Duodenal mucosa (tissue), 2 donors: Measurements from ENCODE around the gene PTPN2.

Source experiments
- H3K27ac ChIP-seq: one replicate; pipeline ENCODE4 v1.7.0; 2013; ENCODE audit warnings: low read depth, low read length
- H3K27me3 ChIP-seq, 2 donors: one replicate each; pipeline ENCODE4 v1.7.0; 2013; ENCODE audit warnings: low read length in 2 of 2, control low read depth in 1 of 2; ENCODE audit not compliant: insufficient read depth in 2 of 2, control insufficient read depth in 1 of 2
- H3K36me3 ChIP-seq, 2 donors: one replicate each; pipeline ENCODE4 v1.7.0; 2013; ENCODE audit warnings: low read length in 2 of 2, control low read depth in 1 of 2; ENCODE audit not compliant: insufficient read depth in 2 of 2, control insufficient read depth in 1 of 2
- H3K4me1 ChIP-seq, 2 donors: one replicate each; pipeline ENCODE4 v1.7.0; 2013; ENCODE audit warnings: low read length in 2 of 2, control low read depth in 1 of 2; ENCODE audit not compliant: insufficient read depth in 2 of 2, control insufficient read depth in 1 of 2
- H3K4me3 ChIP-seq, 2 donors: one replicate each; pipeline ENCODE4 v1.7.0; 2013; ENCODE audit warnings: low read length in 2 of 2, low read depth in 1 of 2
- H3K9ac ChIP-seq, 2 donors: one replicate each; pipeline ENCODE4 v1.7.0; 2013; ENCODE audit warnings: low read length in 2 of 2, low read depth in 1 of 2
- H3K9me3 ChIP-seq, 2 donors: one replicate each; pipeline ENCODE4 v1.7.0; 2013; ENCODE audit warnings: low read length in 2 of 2, control low read depth in 1 of 2; ENCODE audit not compliant: control insufficient read depth in 1 of 2

PTPN2 gene

DNA sequence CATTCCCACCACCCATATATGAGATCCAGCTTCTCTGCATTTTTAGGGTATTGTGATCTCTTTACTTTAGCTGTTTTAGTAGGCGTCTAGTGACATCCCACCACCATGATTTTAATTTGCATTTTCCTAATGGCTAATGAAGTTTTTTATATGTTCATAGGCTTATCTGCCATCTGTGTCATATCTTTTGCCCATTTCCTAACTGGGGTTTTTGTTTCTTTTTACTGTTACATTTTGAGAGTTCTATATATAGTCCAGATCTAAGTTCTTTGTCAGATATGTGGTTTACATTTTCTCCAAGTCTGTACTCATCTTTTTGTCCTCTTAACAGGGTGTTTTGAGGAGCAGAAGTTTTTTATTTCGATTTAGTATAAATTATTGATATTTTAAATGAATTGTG is 39.6 kb downstream of the PTPN2 start:
- H3K27ac ChIP-seq = no peak overlapping the region
- H3K9ac ChIP-seq = no peak overlapping the region
- H3K27me3 ChIP-seq = no peaks in the 10 kb centered on the region
- H3K4me3 ChIP-seq = no peak overlapping the region
- peaks cover 16 to 17% of the 10 kb centered on the region in 2 donors for H3K4me1 ChIP-seq
- H3K9me3 ChIP-seq = no peaks in the 10 kb centered on the region
- no peaks in the 10 kb centered on the region for H3K36me3 ChIP-seq

DNA sequence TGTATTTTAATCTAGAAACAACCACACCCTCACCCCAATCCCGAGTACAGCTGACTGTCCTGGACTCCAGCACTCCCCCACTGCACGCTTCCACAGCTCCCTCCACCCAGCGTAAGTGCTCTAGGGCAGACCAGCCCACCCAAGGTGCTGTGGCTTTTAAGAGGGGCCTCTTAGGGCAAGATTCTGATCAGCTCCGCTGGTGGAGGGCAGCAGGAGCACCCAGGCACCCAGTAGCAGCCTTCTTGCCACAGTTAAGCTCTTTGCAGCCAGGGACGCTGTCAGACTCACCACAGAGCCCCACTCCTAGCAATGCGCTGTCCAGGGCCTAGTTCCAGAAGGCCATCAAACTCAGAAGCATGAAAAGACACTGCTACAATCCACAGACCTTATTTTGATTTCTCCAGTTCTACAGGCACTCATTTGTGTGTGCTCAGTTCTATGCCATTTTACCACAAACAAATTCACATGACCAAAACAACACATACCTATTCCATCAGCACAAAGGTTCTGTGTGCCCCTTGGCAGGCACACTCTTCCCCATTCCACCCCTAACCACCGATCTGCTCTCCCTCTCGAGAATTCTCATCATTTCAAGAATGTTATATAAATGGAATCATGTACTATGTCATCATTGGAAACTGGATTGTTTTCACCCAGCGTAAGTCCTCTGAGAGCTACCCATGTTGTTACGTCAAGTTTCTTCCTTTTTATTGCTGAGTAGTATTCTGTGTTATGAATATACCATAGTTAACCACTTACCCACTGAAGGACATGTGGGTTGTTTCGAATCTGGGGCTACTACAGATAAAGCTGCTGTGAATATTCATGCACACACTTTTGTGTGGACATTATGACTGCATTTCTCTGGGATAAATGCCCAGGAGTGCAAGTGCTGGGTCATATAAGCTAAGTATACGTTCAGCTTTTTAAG is 40.4 kb downstream of the PTPN2 start:
- H3K9ac ChIP-seq = no peak overlapping the region
- H3K27ac ChIP-seq = no peak overlapping the region
- no peak overlapping the region for H3K4me3 ChIP-seq
- H3K4me1 ChIP-seq = peaks cover 21 to 22% of the 10 kb centered on the region in 2 donors
- no peaks in the 10 kb centered on the region for H3K36me3 ChIP-seq
- H3K27me3 ChIP-seq = no peaks in the 10 kb centered on the region
- H3K9me3 ChIP-seq = no peaks in the 10 kb centered on the region

DNA sequence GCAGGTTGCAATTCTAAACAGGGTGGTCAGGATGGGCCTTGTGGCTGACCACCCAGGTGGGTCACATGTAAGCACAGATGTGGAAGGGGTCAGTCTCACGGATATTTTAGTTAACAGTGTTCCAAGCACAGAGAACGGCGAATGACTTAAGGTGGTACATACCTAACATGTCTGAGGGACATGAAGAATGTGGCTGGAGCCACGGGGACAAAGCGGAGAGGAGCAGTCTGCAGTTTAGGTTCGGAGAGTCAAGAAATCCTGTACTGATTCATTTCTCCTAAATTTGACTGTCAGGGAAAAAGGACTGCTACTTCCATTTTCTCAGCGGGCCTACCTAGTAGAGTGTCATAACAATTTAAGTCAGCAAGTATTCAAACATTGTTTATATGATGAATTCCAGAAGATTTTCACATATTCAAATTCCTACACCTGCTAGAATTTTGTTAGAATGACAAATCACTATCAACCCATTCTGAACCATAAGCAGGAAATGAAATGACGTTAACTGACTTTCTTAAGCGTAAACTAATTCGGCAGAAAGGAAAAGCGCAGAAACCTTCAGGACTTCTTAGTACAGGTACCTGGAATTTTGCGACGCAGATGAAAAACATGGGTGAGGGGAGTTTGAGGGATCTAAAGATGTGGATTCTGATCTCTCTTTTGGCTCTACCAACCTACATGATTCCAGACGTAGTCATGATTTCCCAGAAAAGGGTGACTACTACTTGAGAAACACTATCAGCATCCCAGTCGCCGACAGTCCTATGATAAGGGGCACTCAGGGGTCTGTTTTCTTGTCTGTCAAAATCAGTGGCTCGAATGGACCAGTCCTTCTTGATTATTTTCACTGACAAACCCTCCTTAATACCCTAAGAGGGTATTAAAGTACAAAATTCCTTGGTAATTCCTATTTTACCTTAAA is 41.3 kb downstream of the PTPN2 start:
- H3K27ac ChIP-seq = no peak overlapping the region
- H3K4me3 ChIP-seq = no peak overlapping the region
- H3K4me1 ChIP-seq = peaks cover 29 to 31% of the 10 kb centered on the region in 2 donors
- H3K27me3 ChIP-seq = no peaks in the 10 kb centered on the region
- H3K9me3 ChIP-seq = no peaks in the 10 kb centered on the region
- H3K9ac ChIP-seq = no peak overlapping the region
- H3K36me3 ChIP-seq = no peaks in the 10 kb centered on the region

DNA sequence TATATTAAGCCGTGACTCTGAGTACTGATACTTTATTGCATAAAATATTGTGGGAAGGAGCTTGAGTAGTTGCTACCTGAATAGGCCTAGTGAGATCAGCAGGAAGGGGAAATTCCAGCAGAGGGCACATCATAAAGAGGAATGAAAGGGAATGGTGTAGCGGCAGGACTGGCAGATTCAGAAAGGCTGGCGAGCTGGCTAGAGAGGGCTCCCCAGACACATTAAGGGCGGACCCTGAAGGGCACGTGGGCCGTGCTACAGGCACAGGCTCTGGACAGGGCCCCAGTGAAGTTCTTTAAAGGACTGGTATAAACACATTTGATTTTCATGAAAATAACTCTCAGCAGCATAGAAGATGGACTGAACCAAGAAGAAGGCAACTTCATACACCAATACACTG is 43.0 kb downstream of the PTPN2 start:
- no peak overlapping the region for H3K27ac ChIP-seq
- H3K4me3 ChIP-seq = no peak overlapping the region
- H3K4me1 ChIP-seq = peaks cover 33 to 40% of the 10 kb centered on the region in 2 donors

GRCh38 chr18:12840382-12840781 is 43.7 kb downstream of the PTPN2 start:
- peaks cover 33 to 40% of the 10 kb centered on the region in 2 donors for H3K4me1 ChIP-seq
- no peaks in the 10 kb centered on the region for H3K9me3 ChIP-seq
- peaks cover 0 to 4% of the 10 kb centered on the region in 2 donors for H3K36me3 ChIP-seq
- H3K27ac ChIP-seq = no peak overlapping the region
- no peaks in the 10 kb centered on the region for H3K27me3 ChIP-seq
- no peak overlapping the region for H3K9ac ChIP-seq
- H3K4me3 ChIP-seq = no peak overlapping the region

More for the DNA sequence above, 43.0 kb downstream of the PTPN2 start:
- H3K9me3 ChIP-seq = no peaks in the 10 kb centered on the region
- peaks cover 0 to 3% of the 10 kb centered on the region in 2 donors for H3K36me3 ChIP-seq
- no peaks in the 10 kb centered on the region for H3K27me3 ChIP-seq
- H3K9ac ChIP-seq = no peak overlapping the region

GRCh38 chr18:12839526-12840196 is 44.4 kb downstream of the PTPN2 start:
- H3K9ac ChIP-seq = peak overlapping the region in 1 of 2 donors; percentile 40
- H3K4me1 ChIP-seq = peaks cover 33 to 40% of the 10 kb centered on the region in 2 donors
- no peaks in the 10 kb centered on the region for H3K9me3 ChIP-seq
- H3K27me3 ChIP-seq = no peaks in the 10 kb centered on the region
- H3K4me3 ChIP-seq = peak overlapping the region in 1 of 2 donors; percentile 31
- peak overlapping the region; percentile 57 for H3K27ac ChIP-seq
- peaks cover 0 to 4% of the 10 kb centered on the region in 2 donors for H3K36me3 ChIP-seq

- peaks cover 0 to 4% of the 10 kb centered on the region in 2 donors for H3K36me3 ChIP-seq
- H3K27me3 ChIP-seq = no peaks in the 10 kb centered on the region
- H3K27ac ChIP-seq = peak overlapping the region; percentile 57
- peak overlapping the region; percentile 15 to 40 for H3K9ac ChIP-seq
- peak overlapping the region; percentile 4 to 31 for H3K4me3 ChIP-seq
- H3K4me1 ChIP-seq = peaks cover 30 to 40% of the 10 kb centered on the region in 2 donors
- no peaks in the 10 kb centered on the region for H3K9me3 ChIP-seq
These were observed 44.9 kb downstream of the PTPN2 start for GRCh38 chr18:12839057-12839525.

- peaks cover 29 to 40% of the 10 kb centered on the region in 2 donors for H3K4me1 ChIP-seq
- peak overlapping the region; percentile 64 to 65 for H3K9ac ChIP-seq
- no peaks in the 10 kb centered on the region for H3K27me3 ChIP-seq
- H3K9me3 ChIP-seq = no peaks in the 10 kb centered on the region
- H3K27ac ChIP-seq = peak overlapping the region; percentile 53
- H3K36me3 ChIP-seq = peaks cover 0 to 12% of the 10 kb centered on the region in 2 donors
- H3K4me3 ChIP-seq = peak overlapping the region; percentile 55 to 56
These were observed 45.8 kb downstream of the PTPN2 start for GRCh38 chr18:12838178-12838634.

GRCh38 chr18:12837747-12838146 is 46.3 kb downstream of the PTPN2 start:
- Histone ChIP-seq H3K4me3 (peak overlapping the region; percentile 55 to 56), H3K9ac (peak overlapping the region; percentile 64 to 65), H3K4me1 (peaks cover 29 to 40% of the 10 kb centered on the region in 2 donors), H3K9me3 (no peaks in the 10 kb centered on the region), H3K27ac (peak overlapping the region; percentile 53), H3K36me3 (peaks cover 0 to 14% of the 10 kb centered on the region in 2 donors), H3K27me3 (no peaks in the 10 kb centered on the region)
